OCI-LY3 (cell line): ENCODE results near the gene FATE1.

Experiments
- H2AFZ ChIP-seq: fragments of 200-600, 300-600 bp; shearing (Covaris generic); 2 replicates; pipeline ENCODE4 v1.6.0; 2014; ENCODE audit warnings: antibody characterized with exemption, low read depth, low read length
- H3K27ac ChIP-seq: fragments of 200-600, 300-600 bp; sonication (generic); 2 replicates; pipeline ENCODE4 v1.5.1; 2014; ENCODE audit warnings: mild to moderate bottlenecking, low read length, moderate library complexity, mixed read lengths
- H3K27me3 ChIP-seq: fragments of 200-600, 300-600 bp; sonication (generic); 2 replicates; pipeline ENCODE4 v1.6.1; 2014; ENCODE audit warnings: low read depth, low read length, mixed read lengths
- H3K36me3 ChIP-seq: fragments of 200-600, 300-600 bp; sonication (generic); replicated peaks from 2 replicates; pipeline ENCODE3; 2014; ENCODE audit warnings: low read depth, low read length, mixed read lengths
- H3K4me1 ChIP-seq: fragments of 300-600, 200-600 bp; sonication (generic); 2 replicates; pipeline ENCODE4 v1.6.1; 2014; ENCODE audit warnings: low read length, mixed read lengths
- H3K4me2 ChIP-seq: fragments of 200-600, 300-600 bp; sonication (generic); 2 replicates; pipeline ENCODE4 v1.6.1; 2014; ENCODE audit warnings: low read length, mixed read lengths
- H3K4me3 ChIP-seq: fragments of 300-600, 200-600 bp; sonication (generic); 2 replicates; pipeline ENCODE4 v1.5.1; 2014; ENCODE audit warnings: antibody characterized with exemption, mild to moderate bottlenecking, low read length, moderate library complexity
- H3K79me2 ChIP-seq: fragments of 300-600, 200-600 bp; shearing (Covaris generic); 2 replicates; pipeline ENCODE4 v1.6.1; 2014; ENCODE audit warnings: mild to moderate bottlenecking, low read length, mixed read lengths
- H3K9ac ChIP-seq: fragments of 300-600, 200-600 bp; shearing (Covaris generic); 2 replicates; pipeline ENCODE4 v1.6.0; 2014; ENCODE audit warnings: mild to moderate bottlenecking, low read length, moderate library complexity
- H3K9me3 ChIP-seq: fragments of 200-600, 300-600 bp; shearing (Covaris generic); 2 replicates; pipeline ENCODE4 v1.6.1; 2014; ENCODE audit warnings: low read length, mixed read lengths; ENCODE audit not compliant: insufficient read depth
- H4K20me1 ChIP-seq: fragments of 200-600, 300-600 bp; sonication (generic); 2 replicates; pipeline ENCODE4 v1.6.1; 2016; ENCODE audit warnings: low read length, mixed read lengths; ENCODE audit not compliant: insufficient read depth
- CTCF ChIP-seq: fragments of 200-600, 300-600 bp; sonication (generic); IDR thresholded peaks from 2 replicates; pipeline ENCODE4 v1.5.1; 2014; ENCODE audit warnings: antibody characterized with exemption, low read length, low read depth
- EZH2phosphoT487 ChIP-seq: fragments of 200-600 bp; shearing (Covaris generic); IDR thresholded peaks from 2 replicates; pipeline ENCODE4 v1.6.1; 2018; ENCODE audit warnings: antibody characterized with exemption, mixed run types, low read depth

Gene FATE1

GRCh38 chrX:151754641-151755215, 38.9 kb downstream of the FATE1 start:
- Histone ChIP-seq H3K4me1 (no peaks in the 10 kb centered on the region), H3K27me3 (no peaks in the 10 kb centered on the region), H3K9me3 (no peaks in the 10 kb centered on the region), H3K4me3 (no peak overlapping the region), H3K36me3 (no peaks in the 10 kb centered on the region), H4K20me1 (no peaks in the 10 kb centered on the region), H3K4me2 (no peak overlapping the region), H2AFZ (no peak overlapping the region), H3K79me2 (no peaks in the 10 kb centered on the region), H3K27ac (no peak overlapping the region), H3K9ac (no peak overlapping the region)
- no peak for TF ChIP-seq CTCF
- no peak for TF ChIP-seq EZH2phosphoT487

- Histone ChIP-seq H3K4me1 (no peaks in the 10 kb centered on the region), H3K27ac (no peak overlapping the region), H3K9me3 (no peaks in the 10 kb centered on the region), H3K4me3 (no peak overlapping the region), H2AFZ (no peak overlapping the region), H3K36me3 (no peaks in the 10 kb centered on the region), H3K9ac (no peak overlapping the region), H3K79me2 (no peaks in the 10 kb centered on the region), H3K4me2 (no peak overlapping the region), H3K27me3 (no peaks in the 10 kb centered on the region), H4K20me1 (no peaks in the 10 kb centered on the region)
- no peak for TF ChIP-seq CTCF
These were observed 43.3 kb downstream of the FATE1 start for GRCh38 chrX:151759041-151759708.

- no peaks in the 10 kb centered on the region for H3K4me1 ChIP-seq
- no peaks in the 10 kb centered on the region for H3K27me3 ChIP-seq
- no peak overlapping the region for H3K4me2 ChIP-seq
- H3K79me2 ChIP-seq = no peaks in the 10 kb centered on the region
- no peaks in the 10 kb centered on the region for H4K20me1 ChIP-seq
- no peak overlapping the region for H3K9ac ChIP-seq
- no peak overlapping the region for H3K4me3 ChIP-seq
- no peak overlapping the region for H2AFZ ChIP-seq
- TF ChIP-seq CTCF (no peak), EZH2phosphoT487 (no peak)
- H3K9me3 ChIP-seq = no peaks in the 10 kb centered on the region
- no peak overlapping the region for H3K27ac ChIP-seq
- no peaks in the 10 kb centered on the region for H3K36me3 ChIP-seq
These were observed 47.0 kb downstream of the FATE1 start for GRCh38 chrX:151762802-151763201.

GRCh38 chrX:151763711-151764110, 47.9 kb downstream of the FATE1 start:
- H2AFZ ChIP-seq = no peak overlapping the region

More at GRCh38 chrX:151763711-151764110, 47.9 kb downstream of the FATE1 start:
- H3K36me3 ChIP-seq = no peaks in the 10 kb centered on the region
- TF ChIP-seq EZH2phosphoT487 = no peak
- TF ChIP-seq CTCF = no peak
- H3K79me2 ChIP-seq = no peaks in the 10 kb centered on the region
- no peaks in the 10 kb centered on the region for H3K4me1 ChIP-seq
- H3K27me3 ChIP-seq = no peaks in the 10 kb centered on the region
- H3K9ac ChIP-seq = no peak overlapping the region
- H3K9me3 ChIP-seq = no peaks in the 10 kb centered on the region
- H3K4me3 ChIP-seq = no peak overlapping the region
- H4K20me1 ChIP-seq = no peaks in the 10 kb centered on the region
- no peak overlapping the region for H3K4me2 ChIP-seq
- H3K27ac ChIP-seq = no peak overlapping the region
